ENCODE data around the gene SLC23A2.

- no peak for TF ChIP-seq POLR2A (IDR thresholded peaks at IDR 0.05; ENCODE audit: low read depth, low read length)
- TF ChIP-seq TAF1 (IDR thresholded peaks at IDR 0.05; ENCODE audit: borderline replicate concordance, low read depth, low read length) = no peak
These were observed 30.2 kb downstream of the SLC23A2 start for GRCh38 chr20:4971064-4971463.

Data from GM12892 (cell line).